Panc1 (cell line): ENCODE data around the gene PPIB. TPM values are rescaled to one million over a fixed set of nuclear protein-coding genes. Genes with fewer than 3 reads are reported as not detected.

Experiments
- ATAC-seq: fragments of 200-7000 bp; cut with Tn5 transposase; 2 replicates; pipeline ENCODE4 v1.9.1; 2020; ENCODE audit warnings: mild to moderate bottlenecking, moderate library complexity
- BruUV-seq: library from RNA; stranded (reverse); fragments of 400-500 nt; replicated peaks from 2 replicates; lab custom pipeline; 2021; lab: Mats Ljungman, UMichigan
- CTCF ChIA-PET: fragments of 300-600 bp; sonication (Branson Sonifier 250); formaldehyde crosslinking; loops from one replicate; lab custom pipeline; 2022; ENCODE audit warnings: antibody characterized with exemption; lab: Charles Lee
- POLR2A ChIA-PET: fragments of 300-600 bp; sonication (Branson Sonifier 250); formaldehyde crosslinking; loops from one replicate; lab custom pipeline; 2022; ENCODE audit warnings: antibody characterized with exemption; lab: Charles Lee
- DNase-seq: peaks from one replicate; pipeline ENCODE4 v3.0.0-alpha.2; 2010; ENCODE audit warnings: low read depth, low spot score
- H3K27ac ChIP-seq: 2 replicates; pipeline ENCODE4 v1.5.1; 2011; ENCODE audit warnings: mild to moderate bottlenecking, low read length, inconsistent platforms
- H3K27me3 ChIP-seq: fragments of 200-500 bp; sonication (Bioruptor generic); 2 replicates; pipeline ENCODE4 v1.6.0; 2014; ENCODE audit warnings: low read length, inconsistent platforms; ENCODE audit not compliant: control insufficient read depth, insufficient read depth
- H3K36me3 ChIP-seq: fragments of 200-500 bp; sonication (Bioruptor generic); 2 replicates; pipeline ENCODE4 v1.5.1; 2014; ENCODE audit warnings: inconsistent platforms, mild to moderate bottlenecking, low read length, moderate library complexity; ENCODE audit not compliant: control insufficient read depth, insufficient read depth
- H3K4me1 ChIP-seq: 2 replicates; pipeline ENCODE4 v1.5.1; 2011; ENCODE audit warnings: inconsistent platforms, mild to moderate bottlenecking, low read length, moderate library complexity; ENCODE audit not compliant: control insufficient read depth, insufficient read depth
- H3K4me3 ChIP-seq, 2 experiments: 2 replicates each; pipeline ENCODE4 v1.5.1; 2011 to 2012; ENCODE audit warnings: low read depth in 2 of 2, low read length in 2 of 2, mild to moderate bottlenecking in 2 of 2, inconsistent platforms in 1 of 2, moderate library complexity in 1 of 2
- H3K9me3 ChIP-seq: fragments of 200-500 bp; sonication (Bioruptor generic); 2 replicates; pipeline ENCODE4 v1.5.1; 2014; ENCODE audit warnings: low read depth, mild to moderate bottlenecking, inconsistent platforms, low read length, moderate library complexity; ENCODE audit not compliant: control insufficient read depth, insufficient read depth
- CTCF ChIP-seq: fragments of 450-650 bp; IDR thresholded peaks from 2 replicates; pipeline ENCODE4 v1.5.1; 2017; ENCODE audit warnings: mild to moderate bottlenecking
- POLR2AphosphoS5 ChIP-seq: IDR thresholded peaks from 2 replicates; pipeline ENCODE4 v1.6.1; 2012; ENCODE audit warnings: mild to moderate bottlenecking, low read depth, low read length, moderate library complexity
- REST ChIP-seq, 2 experiments: IDR thresholded peaks; 2 replicates each; pipeline ENCODE4 v1.6.1; 2011 to 2012; ENCODE audit warnings: low read depth in 2 of 2, control low read depth in 1 of 2, low read length in 1 of 2, mild to moderate bottlenecking in 1 of 2, moderate library complexity in 1 of 2; ENCODE audit not compliant: insufficient read depth in 1 of 2
- SIN3A ChIP-seq: IDR thresholded peaks from 2 replicates; pipeline ENCODE4 v1.6.1; 2012; ENCODE audit warnings: low read depth, mild to moderate bottlenecking, low read length, moderate library complexity, borderline replicate concordance; ENCODE audit not compliant: insufficient read depth
- TCF7L2 ChIP-seq: IDR thresholded peaks from 2 replicates; pipeline ENCODE4 v1.6.1; 2011; ENCODE audit warnings: mild to moderate bottlenecking, low read depth, low read length, inconsistent platforms
- in situ Hi-C: cut with HindIII; loops from 2 replicates; pipeline ENCODE4 v1.10.0; 2016; ENCODE audit warnings: low sequenced_read_pairs, low pct_unique_long_range_greater_than_20kb
- intact Hi-C: fragments of 100-400 bp; cut with micrococcal nuclease; formaldehyde crosslinking; loops from one replicate; pipeline ENCODE4 v1.10.0; 2022; ENCODE audit not compliant: unreplicated experiment
- total RNA-seq: library from RNA; stranded (reverse); gene quantifications from one replicate; pipeline ENCODE4 v1.2.1, GENCODE V29; 2021; ENCODE audit not compliant: unreplicated experiment

Gene PPIB
- total RNA-seq, 1 experiment from 2014 or later = 407 TPM

GRCh38 chr15:64182859-64183370 is 20.1 kb upstream of the PPIB start:
- TF ChIP-seq CTCF = no peak
- TF ChIP-seq SIN3A = no peak
- TF ChIP-seq POLR2AphosphoS5 = no peak
- TF ChIP-seq REST (IDR thresholded peaks at IDR 0.05; ENCODE audit: insufficient read depth in 1 of 2, low read depth in 2 of 2, low read length in 1 of 2) = no peak
- TF ChIP-seq TCF7L2 = no peak
- intact Hi-C loops (no loop called here), in situ Hi-C loops (no loop called here)
- no peak overlapping the region for H3K27ac ChIP-seq
- no peak overlapping the region for H3K4me3 ChIP-seq
- H3K36me3 ChIP-seq = peaks cover 7% of the 10 kb centered on the region; the same call in 1 of the 2 replicates
- no peaks in the 10 kb centered on the region for H3K4me1 ChIP-seq
- no peaks in the 10 kb centered on the region for H3K9me3 ChIP-seq
- BruUV-seq = no TSS peak
- ATAC-seq = no peak
- DNase-seq = no peak
- ChIA-PET CTCF (no interaction called here), POLR2A (no interaction called here)
- no peaks in the 10 kb centered on the region for H3K27me3 ChIP-seq

GRCh38 chr15:64180235-64180824 is 17.5 kb upstream of the PPIB start:
- Histone ChIP-seq H3K4me3 (no peak overlapping the region), H3K27ac (no peak overlapping the region), H3K36me3 (peaks cover 3% of the 10 kb centered on the region; the same call in 1 of the 2 replicates), H3K27me3 (no peaks in the 10 kb centered on the region), H3K9me3 (no peaks in the 10 kb centered on the region), H3K4me1 (no peaks in the 10 kb centered on the region)
- ATAC-seq = no peak
- no TSS peak for BruUV-seq
- TF ChIP-seq TCF7L2 (no peak), CTCF (no peak), REST (IDR thresholded peaks at IDR 0.05; ENCODE audit: insufficient read depth in 1 of 2, low read depth in 2 of 2, low read length in 1 of 2) (no peak), SIN3A (no peak), POLR2AphosphoS5 (no peak)
- intact Hi-C loops = no loop called here
- ChIA-PET CTCF (no interaction called here), POLR2A (interaction anchor here (0.5 kb wide), 1 partner anchor 53 kb away, joined by 3 read pairs; no protein-coding TSS in a partner anchor)
- no peak for DNase-seq
- in situ Hi-C loops = no loop called here
